H1 (cell line): Measurements from ENCODE around the gene WDR31. TPM values are rescaled to one million over a fixed set of nuclear protein-coding genes. Genes with fewer than 3 reads are reported as not detected.

Source experiments
- CTCF ChIA-PET: fragments of 300-600 bp; sonication (Branson Sonifier 250); formaldehyde crosslinking; loops from one replicate; lab custom pipeline; 2021; ENCODE audit not compliant: partially characterized antibody; lab: Charles Lee
- POLR2A ChIA-PET: fragments of 300-600 bp; sonication (Branson Sonifier 250); formaldehyde crosslinking; loops from one replicate; lab custom pipeline; 2021; ENCODE audit warnings: inconsistent platforms; ENCODE audit not compliant: partially characterized antibody; lab: Charles Lee
- DNase-seq, 2 experiments: peaks; one replicate each; pipeline versions ENCODE4 v3.0.0 to v3.0.0-alpha.2; 2010 to 2022; ENCODE audit warnings: low spot score in 2 of 2, low read depth in 1 of 2, mixed read lengths in 1 of 2
- FAIRE-seq: peaks from 2 replicates; lab custom pipeline; 2011; peaks lifted over from hg19 to GRCh38; lab: Jason Lieb, UNC
- H2AFZ ChIP-seq: 2 replicates; pipeline ENCODE4 v1.8.1; 2012; ENCODE audit warnings: low read length, inconsistent platforms
- H2AK5ac ChIP-seq: 2 replicates; pipeline ENCODE4 v1.6.1; 2013; ENCODE audit warnings: low read depth, low read length
- H2BK120ac ChIP-seq: replicated peaks from 2 replicates; pipeline ENCODE3; 2013; ENCODE audit warnings: low read depth, low read length, inconsistent platforms
- H2BK12ac ChIP-seq: 2 replicates; pipeline ENCODE4 v1.6.1; 2013; ENCODE audit warnings: low read depth, low read length
- H2BK15ac ChIP-seq: 2 replicates; pipeline ENCODE4 v1.6.1; 2013; ENCODE audit warnings: low read length
- H2BK20ac ChIP-seq: 2 replicates; pipeline ENCODE4 v1.6.1; 2013; ENCODE audit warnings: low read length
- H2BK5ac ChIP-seq: 2 replicates; pipeline ENCODE4 v1.6.1; 2013; ENCODE audit warnings: low read depth, low read length
- H3K14ac ChIP-seq: 2 replicates; pipeline ENCODE4 v1.6.1; 2013; ENCODE audit warnings: inconsistent platforms; ENCODE audit not compliant: insufficient read length
- H3K18ac ChIP-seq: 2 replicates; pipeline ENCODE4 v1.6.1; 2013; ENCODE audit warnings: low read length; ENCODE audit errors: extremely low read depth
- H3K23ac ChIP-seq: 2 replicates; pipeline ENCODE4 v1.6.1; 2013; ENCODE audit warnings: inconsistent platforms; ENCODE audit not compliant: insufficient read length
- H3K23me2 ChIP-seq: 2 replicates; pipeline ENCODE4 v1.6.1; 2013; ENCODE audit warnings: low read depth, low read length
- H3K27ac ChIP-seq: 2 replicates; pipeline ENCODE4 v1.6.1; 2011; ENCODE audit warnings: low read depth, low read length, inconsistent platforms
- H3K27me3 ChIP-seq, 4 experiments: replicated peaks in 1 of 4; 1 replicate in 1 of 4; 2 replicates in 3 of 4; pipeline versions ENCODE4 v1.6.1 to v1.8.1; 2011 to 2013; ENCODE audit warnings: low read length in 3 of 4, mild to moderate bottlenecking in 3 of 4, inconsistent platforms in 2 of 4, mixed read lengths in 2 of 4, moderate library complexity in 1 of 4; ENCODE audit not compliant: control insufficient read depth in 3 of 4, insufficient read depth in 3 of 4; ENCODE audit errors: extremely low read depth in 1 of 4
- H3K36me3 ChIP-seq, 4 experiments: 2 replicates each; pipeline versions ENCODE4 v1.6.1 to v1.8.1; 2011 to 2013; ENCODE audit warnings: mild to moderate bottlenecking in 4 of 4, low read length in 3 of 4, moderate library complexity in 2 of 4, control low read depth in 1 of 4, inconsistent platforms in 1 of 4; ENCODE audit not compliant: insufficient read depth in 4 of 4, control insufficient read depth in 2 of 4
- H3K4ac ChIP-seq: replicated peaks from 2 replicates; pipeline ENCODE3; 2013; ENCODE audit warnings: low read length, low read depth, mixed read lengths, inconsistent platforms; ENCODE audit not compliant: insufficient read length
- H3K4me1 ChIP-seq, 4 experiments: replicated peaks in 1 of 4; 1 replicate in 1 of 4; 2 replicates in 3 of 4; pipeline versions ENCODE4 v1.6.1 to v1.8.1; 2011 to 2013; ENCODE audit warnings: low read length in 3 of 4, inconsistent platforms in 2 of 4, mixed read lengths in 1 of 4; ENCODE audit not compliant: insufficient read depth in 4 of 4, control insufficient read depth in 3 of 4
- H3K4me2 ChIP-seq, 2 experiments: 2 replicates each; pipeline versions ENCODE4 v1.6.1 to v1.8.1; 2011 to 2013; ENCODE audit warnings: low read depth in 2 of 2, low read length in 2 of 2, control low read depth in 1 of 2, inconsistent platforms in 1 of 2, mild to moderate bottlenecking in 1 of 2; ENCODE audit not compliant: insufficient read depth in 1 of 2
- H3K4me3 ChIP-seq, 4 experiments: fragments of 200-600, 300-600 bp in 1 of 4; sonication (generic), shearing (Covaris generic), sonication (Bioruptor Twin) in 1 of 4; 2 replicates each; pipeline versions ENCODE4 v1.5.1 to v1.8.1; 2011 to 2016; ENCODE audit warnings: low read length in 4 of 4, low read depth in 3 of 4, control low read depth in 2 of 4, inconsistent platforms in 2 of 4, mild to moderate bottlenecking in 2 of 4, mixed read lengths in 1 of 4, moderate library complexity in 1 of 4; ENCODE audit not compliant: insufficient read depth in 2 of 4; ENCODE audit errors: extremely low read depth in 1 of 4
- H3K56ac ChIP-seq: replicated peaks from 2 replicates; pipeline ENCODE3; 2013; ENCODE audit warnings: low read depth, mild to moderate bottlenecking, mixed read lengths, low read length, inconsistent platforms; ENCODE audit not compliant: insufficient read length
- H3K79me1 ChIP-seq: 2 replicates; pipeline ENCODE4 v1.6.1; 2013; ENCODE audit warnings: low read depth, low read length, control low read depth
- H3K79me2 ChIP-seq, 2 experiments: 2 replicates each; pipeline versions ENCODE4 v1.6.1 to v1.8.1; 2012 to 2013; ENCODE audit warnings: low read length in 2 of 2, mild to moderate bottlenecking in 2 of 2, inconsistent platforms in 1 of 2; ENCODE audit not compliant: insufficient read depth in 2 of 2, control insufficient read depth in 1 of 2
- H3K9ac ChIP-seq, 4 experiments: replicated peaks in 1 of 4; 1 replicate in 1 of 4; 2 replicates in 3 of 4; pipeline versions ENCODE4 v1.6.1 to v1.8.1; 2011 to 2013; ENCODE audit warnings: low read depth in 3 of 4, low read length in 3 of 4, control low read depth in 2 of 4, mild to moderate bottlenecking in 2 of 4, moderate library complexity in 2 of 4, inconsistent platforms in 1 of 4; ENCODE audit errors: extremely low read depth in 1 of 4
- H3K9me3 ChIP-seq, 2 experiments: 2 replicates each; pipeline versions ENCODE4 v1.6.1 to v1.8.1; 2012 to 2013; ENCODE audit warnings: mild to moderate bottlenecking in 2 of 2, moderate library complexity in 2 of 2, control low read depth in 1 of 2, inconsistent platforms in 1 of 2, low read depth in 1 of 2, low read length in 1 of 2, mixed read lengths in 1 of 2; ENCODE audit not compliant: insufficient read depth in 2 of 2
- H4K20me1 ChIP-seq, 2 experiments: replicated peaks in 1 of 2; 2 replicates each; pipeline versions ENCODE3 to v1.8.1; 2011 to 2013; ENCODE audit warnings: inconsistent platforms in 2 of 2, low read length in 2 of 2, mild to moderate bottlenecking in 1 of 2; ENCODE audit not compliant: insufficient read depth in 2 of 2, control insufficient read depth in 1 of 2
- H4K5ac ChIP-seq: 2 replicates; pipeline ENCODE4 v1.6.1; 2013; ENCODE audit warnings: low read length, low read depth, mixed read lengths, inconsistent platforms; ENCODE audit not compliant: insufficient read length
- H4K8ac ChIP-seq: 2 replicates; pipeline ENCODE4 v1.8.0; 2013; ENCODE audit warnings: mild to moderate bottlenecking, moderate library complexity, low read length, inconsistent platforms; ENCODE audit not compliant: insufficient read depth; ENCODE audit errors: extremely low read depth
- H4K91ac ChIP-seq: replicated peaks from 2 replicates; pipeline ENCODE3; 2013; ENCODE audit warnings: low read length, mixed read lengths, inconsistent platforms; ENCODE audit not compliant: insufficient read length
- ASH2L ChIP-seq: fragments of 200-600, 300-600 bp; sonication (generic); IDR thresholded peaks from one replicate; pipeline ENCODE4 v1.7.1; 2017; ENCODE audit warnings: low read length
- BCL11A ChIP-seq, 2 experiments: IDR thresholded peaks; one replicate each; pipeline ENCODE4 v1.6.1; 2011; ENCODE audit warnings: low read depth in 2 of 2, low read length in 2 of 2, mild to moderate bottlenecking in 2 of 2
- CHD1 ChIP-seq: IDR thresholded peaks from 2 replicates; pipeline ENCODE4 v1.6.1; 2012; ENCODE audit warnings: low read depth, low read length, improper control_type of control experiment
- EGR1 ChIP-seq: IDR thresholded peaks from 2 replicates; pipeline ENCODE4 v1.6.1; 2011; ENCODE audit warnings: low read depth, low read length, borderline replicate concordance
- EZH2 ChIP-seq: fragments of 200-600 bp; sonication (generic); IDR thresholded peaks from 2 replicates; pipeline ENCODE4 v1.7.1; 2012; ENCODE audit warnings: low read depth, mild to moderate bottlenecking, moderate library complexity, low read length, inconsistent platforms; ENCODE audit not compliant: severe bottlenecking
- GTF2F1 ChIP-seq: IDR thresholded peaks from 2 replicates; pipeline ENCODE4 v1.6.1; 2012; ENCODE audit warnings: low read depth, low read length, improper control_type of control experiment, borderline replicate concordance
- HDAC6 ChIP-seq: IDR thresholded peaks from one replicate; pipeline ENCODE4 v1.7.1; 2012; ENCODE audit warnings: low read depth, mild to moderate bottlenecking, inconsistent platforms, low read length, moderate library complexity
- JUN ChIP-seq: IDR thresholded peaks from 2 replicates; pipeline ENCODE4 v1.6.1; 2011; ENCODE audit warnings: low read depth, mild to moderate bottlenecking, improper control_type of control experiment, low read length
- POLR2A ChIP-seq, 2 experiments: IDR thresholded peaks; 1 replicate in 1 of 2; 2 replicates in 1 of 2; pipeline ENCODE4 v1.6.1; 2011; ENCODE audit warnings: low read depth in 2 of 2, low read length in 2 of 2, mild to moderate bottlenecking in 2 of 2; ENCODE audit errors: control extremely low read depth in 1 of 2
- RXRA ChIP-seq: IDR thresholded peaks from 2 replicates; pipeline ENCODE4 v1.6.1; 2011; ENCODE audit warnings: low read depth, mild to moderate bottlenecking, low read length, moderate library complexity; ENCODE audit not compliant: insufficient read depth
- SIX5 ChIP-seq: IDR thresholded peaks from 2 replicates; pipeline ENCODE4 v1.6.1; 2011; ENCODE audit warnings: mild to moderate bottlenecking, low read depth, low read length
- SP1 ChIP-seq: IDR thresholded peaks from 2 replicates; pipeline ENCODE4 v1.6.1; 2011; ENCODE audit warnings: low read depth, low read length
- SP4 ChIP-seq: IDR thresholded peaks from 2 replicates; pipeline ENCODE4 v1.6.1; 2012; ENCODE audit warnings: low read length, inconsistent platforms
- TAF1 ChIP-seq: IDR thresholded peaks from 2 replicates; pipeline ENCODE4 v1.6.1; 2011; ENCODE audit warnings: mild to moderate bottlenecking, low read depth, low read length
- TBP ChIP-seq: IDR thresholded peaks from 2 replicates; pipeline ENCODE4 v1.6.1; 2011; ENCODE audit warnings: low read depth, low read length, improper control_type of control experiment
- polyA plus RNA-seq, 7 experiments: library from polyadenylated mRNA; depleted of rRNA in 3 of 7; stranded (reverse) in 5 of 7; unstranded in 2 of 7; fragments of >200 nt in 5 of 7; fragments of 200-250 nt in 2 of 7; gene quantifications; 1 replicate in 5 of 7; 2 replicates in 1 of 7; 4 replicates in 1 of 7; pipeline versions ENCODE4 v1.2.1 to v1.2.3, GENCODE V29; 2011 to 2013; ENCODE audit warnings: missing spikeins in 2 of 7, mixed read lengths in 2 of 7
- total RNA-seq: library from RNA; stranded (reverse); fragmentation: NEBNext Ultra II Directional; extraction: Animal tissue kit (Norgen Biotek cat#: 25700); gene quantifications from 2 replicates; pipeline ENCODE4 v1.2.1, GENCODE V29; 2021
- TF ChIP-seq, protein P1 (sequence below): IDR thresholded peaks from 2 replicates; pipeline ENCODE4 v1.6.1; 2011; ENCODE audit warnings: low read depth, mild to moderate bottlenecking, low read length; ENCODE audit not compliant: insufficient read depth

Gene WDR31
- total and polyA plus RNA-seq, 2 of the 8 experiments (the other 6 are each of a cell fraction or from before 2014, with no cell fraction given): 0.27 to 0.28 TPM

GRCh38 chr9:113315231-113315630 lies 24.8 kb downstream of the WDR31 start:
- Histone ChIP-seq H3K23ac (no peak overlapping the region), H3K4me2 (no peak overlapping the region), H3K4ac (no peak overlapping the region), H3K4me1 (no peaks in the 10 kb centered on the region), H3K18ac (no peak overlapping the region), H4K20me1 (no peaks in the 10 kb centered on the region), H4K5ac (no peak overlapping the region), H3K9ac (no peak overlapping the region), H3K14ac (no peak overlapping the region), H3K36me3 (no peaks in the 10 kb centered on the region), H3K27me3 (peaks cover 0 to 2% (median 0%) of the 10 kb centered on the region in 4 experiments; a peak in 2 of 7 replicates), H2BK12ac (no peak overlapping the region), H2BK5ac (no peak overlapping the region), H2BK120ac (no peak overlapping the region), H3K79me2 (no peaks in the 10 kb centered on the region), H2AFZ (no peak overlapping the region), H3K9me3 (no peaks in the 10 kb centered on the region), H3K27ac (no peak overlapping the region), H3K79me1 (no peaks in the 10 kb centered on the region), H2BK20ac (no peak overlapping the region), H4K8ac (no peak overlapping the region), H3K4me3 (no peak overlapping the region), H3K56ac (no peak overlapping the region), H2AK5ac (no peak overlapping the region), H4K91ac (no peak overlapping the region), H2BK15ac (no peak overlapping the region), H3K23me2 (no peaks in the 10 kb centered on the region; the same call in 1 of the 2 replicates)
- FAIRE-seq: no peak
- DNase-seq: no peak
- ChIA-PET CTCF (interaction anchor here (0.6 to 1.9 kb wide), 5 partner anchors 16 to 90 kb away, joined by 3 to 4 read pairs (median 3); no protein-coding TSS in a partner anchor), POLR2A (interaction anchor here (1.1 kb wide), 1 partner anchor 9 kb away, joined by 3 read pairs; no protein-coding TSS in a partner anchor)
- no peak for TF ChIP-seq TBP
- TF ChIP-seq EGR1: no peak
- TF ChIP-seq RXRA: no peak
- no peak for TF ChIP-seq POLR2A (IDR thresholded peaks at IDR 0.05; ENCODE audit: control extremely low read depth in 1 of 2, low read depth in 2 of 2, low read length in 2 of 2)
- TF ChIP-seq SIX5: no peak
- TF ChIP-seq HDAC6: no peak
- no peak for TF ChIP-seq ASH2L
- TF ChIP-seq, protein P1, sequence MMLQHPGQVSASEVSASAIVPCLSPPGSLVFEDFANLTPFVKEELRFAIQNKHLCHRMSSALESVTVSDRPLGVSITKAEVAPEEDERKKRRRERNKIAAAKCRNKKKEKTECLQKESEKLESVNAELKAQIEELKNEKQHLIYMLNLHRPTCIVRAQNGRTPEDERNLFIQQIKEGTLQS: no peak
- no peak for TF ChIP-seq GTF2F1
- no peak for TF ChIP-seq SP1
- TF ChIP-seq JUN: no peak
- no peak for TF ChIP-seq BCL11A (IDR thresholded peaks at IDR 0.05; ENCODE audit: low read depth in 2 of 2, low read length in 2 of 2)
- no peak for TF ChIP-seq EZH2
- no peak for TF ChIP-seq CHD1
- TF ChIP-seq SP4: no peak
- no peak for TF ChIP-seq TAF1
